ENCODE measurements around the gene SNX4. TPM values are rescaled to one million over a fixed set of nuclear protein-coding genes. Genes with fewer than 3 reads are reported as not detected.

SNX4 gene
- 18.9 to 28.7 TPM (median 23.8 TPM) in 5 replicates for total RNA-seq (2022; extraction: Qiagen RNA extraction; ENCODE audit: low read depth)

DNA sequence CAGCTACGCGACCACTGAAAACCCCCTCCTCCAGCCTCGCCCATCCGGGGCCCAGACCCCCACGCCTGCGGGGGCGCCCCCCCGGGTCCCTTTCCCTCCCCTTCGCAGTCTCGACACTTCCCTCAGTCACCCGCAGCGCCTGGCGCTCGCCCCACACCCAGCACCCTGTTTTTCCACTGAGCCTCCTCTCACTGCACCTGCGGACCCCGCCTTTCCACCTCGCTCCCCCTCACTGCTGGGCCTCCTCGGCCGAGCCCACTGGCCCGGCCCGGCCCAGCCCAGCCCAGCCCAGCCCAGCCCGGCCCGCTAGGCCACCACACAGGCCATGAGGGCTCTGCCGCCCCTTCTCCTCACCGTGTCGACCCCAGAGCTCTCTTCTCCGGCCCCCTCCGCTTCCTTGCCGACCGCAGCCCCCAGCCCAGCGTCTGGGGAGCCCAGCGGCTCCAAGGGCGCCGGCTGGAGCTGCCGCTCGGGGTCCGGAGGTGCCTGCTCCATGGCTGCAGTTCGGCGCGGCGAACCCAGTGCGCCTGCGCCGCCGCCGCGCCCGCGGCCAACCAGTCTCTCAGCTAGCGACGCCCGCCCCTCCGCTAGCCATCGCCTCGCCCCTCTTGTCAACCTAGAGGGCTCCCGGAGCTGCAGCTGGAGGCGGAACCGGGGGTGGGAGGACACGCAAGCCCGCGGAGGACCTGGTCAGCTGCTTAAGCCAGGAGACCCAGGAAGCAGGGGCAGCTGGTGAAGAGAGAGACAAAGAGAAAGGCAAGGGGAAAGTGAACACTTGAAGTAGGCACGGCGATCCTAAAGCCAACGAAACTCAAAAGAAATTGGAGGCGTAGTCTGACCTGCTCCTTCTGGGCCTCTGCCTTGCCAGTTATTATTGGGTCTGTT, at the start of gene SNX4:
Gene SNX4, minus strand, starts transcription at position 525 of the 885 bp plus-strand sequence. Its CDS starts 30 bp downstream, at position 495.

Other genes starting within 250 kb of the SNX4 start
- 7.6 to 12.1 TPM (median 9.9 TPM) in 5 replicates for gene ZNF148, start 144.9 kb downstream of the SNX4 start, total RNA-seq (2022; extraction: Qiagen RNA extraction; ENCODE audit: low read depth)
- 5.3 to 8.5 TPM (median 7.3 TPM) in 5 replicates for gene OSBPL11, start 75.3 kb upstream of the SNX4 start, total RNA-seq (2022; extraction: Qiagen RNA extraction; ENCODE audit: low read depth)

Data from A549 treated with ZK216348 at 1 μM for 4 hours (cell line).